ENCODE data around the gene GATC. TPM values are rescaled to one million over a fixed set of nuclear protein-coding genes. Genes with fewer than 3 reads are reported as not detected.

The GATC gene
- total and polyA plus RNA-seq, 10 of the 15 experiments (the other 5 are each of a cell fraction or from before 2014, with no cell fraction given), result 5.1 to 40.3 (median 22.9) TPM

- no TSS peak for BruUV-seq (replicated peaks)
- ATAC-seq, result no peak
- Histone ChIP-seq H3K9me3 (replicated peaks; ENCODE audit: control insufficient read depth, insufficient read depth, low read length) (no peaks in the 10 kb centered on the region), H3K79me2 (ENCODE audit: control insufficient read depth, insufficient read depth, low read length) (peaks cover 3% of the 10 kb centered on the region), H3K4me1 (ENCODE audit: control insufficient read depth, insufficient read depth, low read length) (no peaks in the 10 kb centered on the region), H4K20me1 (ENCODE audit: control insufficient read depth, insufficient read depth) (no peaks in the 10 kb centered on the region), H3K9ac (ENCODE audit: control insufficient read depth, insufficient read depth, low read length) (no peak overlapping the region), H2AFZ (ENCODE audit: control insufficient read depth, low read depth, low read length) (no peak overlapping the region), H3K36me3 (ENCODE audit: control insufficient read depth in 2 of 2, insufficient read depth in 2 of 2, low read length in 1 of 2) (no peaks in the 10 kb centered on the region), H3K27ac (ENCODE audit: control insufficient read depth, insufficient read depth) (no peak overlapping the region), H3K27me3 (replicated peaks in 1 of 2; ENCODE audit: control insufficient read depth in 2 of 2, insufficient read depth in 2 of 2, low read length in 1 of 2) (no peaks in the 10 kb centered on the region), H3K4me2 (ENCODE audit: control insufficient read depth, insufficient read depth) (no peak overlapping the region), H3K4me3 (no peak overlapping the region)
- in situ Hi-C loops (cut with MboI) (loop anchor here (5.0 to 10.0 kb wide), 2 partner anchors 76 to 108 kb away; partner anchors contain the start of gene PLA2G1B), intact Hi-C loops (cut with micrococcal nuclease; ENCODE audit: unreplicated experiment) (no loop called here)
- ChIA-PET CTCF (interaction anchor here (0.6 to 2.4 kb wide), 4 partner anchors 77 to 108 kb away, joined by 3 to 7 read pairs (median 4); no protein-coding TSS in a partner anchor), POLR2A (interaction anchor here (0.5 to 0.9 kb wide), 2 partner anchors 11 to 14 kb away, joined by 3 to 4 read pairs; no protein-coding TSS in a partner anchor), SMC1A (ENCODE audit: uncharacterized antibody, unreplicated experiment) (interaction anchor here (1.1 kb wide), 1 partner anchor 193 kb away, joined by 3 read pairs; no protein-coding TSS in a partner anchor), RAD21 (ENCODE audit: unreplicated experiment) (no interaction called here)
- DNase-seq (ENCODE audit: low read depth, low spot score), result no peak
- TF ChIP-seq HCFC1 (IDR thresholded peaks at IDR 0.05; ENCODE audit: low read length), result no peak
- peak; percentile 50; the same call in 1 of the 2 replicates for TF ChIP-seq SPI1 (IDR thresholded peaks at IDR 0.05; ENCODE audit: borderline replicate concordance, insufficient read depth, low read depth, low read length)
- no peak for TF ChIP-seq NFXL1 (IDR thresholded peaks at IDR 0.05; ENCODE audit: borderline replicate concordance)
- FAIRE-seq, result no peak
- 5% methylated on average over 10 of the region's 10 CpGs for WGBS (ENCODE audit: insufficient coverage, insufficient replicate concordance, low lambda C conversion rate, missing lambda C conversion rate)
Observed at GRCh38 chr12:120432772-120433525, 13.3 kb upstream of the GATC start.

All from GM12878 (cell line).